ENCODE results near the gene SOHLH1.

The SOHLH1 gene

DNA sequence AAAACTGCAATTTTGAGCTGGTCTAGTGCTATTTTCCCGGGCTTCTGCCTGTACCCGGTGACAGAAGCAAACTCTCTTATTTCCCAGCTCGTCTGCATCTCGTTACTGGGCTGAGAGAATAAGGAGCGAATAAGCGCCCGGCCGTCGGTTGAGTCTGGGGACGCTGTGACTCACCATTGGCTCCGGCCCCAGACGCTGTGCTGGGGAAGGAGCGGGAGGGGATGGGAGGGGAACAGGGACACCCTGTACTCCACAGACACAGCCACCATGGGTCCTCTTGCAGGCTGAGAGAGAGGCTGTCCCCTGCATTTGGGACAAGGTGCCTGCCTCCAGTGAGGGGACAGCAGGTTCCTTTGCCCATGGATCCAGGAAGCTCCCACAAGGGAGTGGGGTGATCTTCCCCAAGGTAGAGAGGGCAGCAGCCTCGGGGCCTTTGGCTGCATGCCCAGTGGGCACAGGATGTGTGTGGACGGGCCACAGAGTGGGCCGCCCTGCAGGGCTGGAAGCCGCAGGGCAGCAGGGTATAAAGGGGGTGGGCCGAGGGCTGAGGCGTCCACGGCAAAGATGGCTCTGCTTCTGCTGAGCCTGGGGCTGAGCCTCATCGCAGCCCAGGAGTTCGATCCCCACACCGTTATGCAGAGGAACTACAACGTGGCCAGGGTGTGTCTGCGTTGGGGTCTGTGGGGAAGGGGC, 36.4 kb downstream of the SOHLH1 start, which contains the start of gene LCN9:
LCN9 (plus strand) TSS at position 552 of the 693 bp plus-strand sequence; CDS start at position 565, 13 bp downstream.
- no peak within 1 kb of the TSS for H3K4me3 ChIP-seq (ENCODE audit: low read depth, low read length)
- no peak for DNase-seq (ENCODE audit: low read depth, low spot score)
- CTCF ChIA-PET = no interaction called here
- POLR2A ChIA-PET = no interaction called here
- TF ChIP-seq, protein P1, sequence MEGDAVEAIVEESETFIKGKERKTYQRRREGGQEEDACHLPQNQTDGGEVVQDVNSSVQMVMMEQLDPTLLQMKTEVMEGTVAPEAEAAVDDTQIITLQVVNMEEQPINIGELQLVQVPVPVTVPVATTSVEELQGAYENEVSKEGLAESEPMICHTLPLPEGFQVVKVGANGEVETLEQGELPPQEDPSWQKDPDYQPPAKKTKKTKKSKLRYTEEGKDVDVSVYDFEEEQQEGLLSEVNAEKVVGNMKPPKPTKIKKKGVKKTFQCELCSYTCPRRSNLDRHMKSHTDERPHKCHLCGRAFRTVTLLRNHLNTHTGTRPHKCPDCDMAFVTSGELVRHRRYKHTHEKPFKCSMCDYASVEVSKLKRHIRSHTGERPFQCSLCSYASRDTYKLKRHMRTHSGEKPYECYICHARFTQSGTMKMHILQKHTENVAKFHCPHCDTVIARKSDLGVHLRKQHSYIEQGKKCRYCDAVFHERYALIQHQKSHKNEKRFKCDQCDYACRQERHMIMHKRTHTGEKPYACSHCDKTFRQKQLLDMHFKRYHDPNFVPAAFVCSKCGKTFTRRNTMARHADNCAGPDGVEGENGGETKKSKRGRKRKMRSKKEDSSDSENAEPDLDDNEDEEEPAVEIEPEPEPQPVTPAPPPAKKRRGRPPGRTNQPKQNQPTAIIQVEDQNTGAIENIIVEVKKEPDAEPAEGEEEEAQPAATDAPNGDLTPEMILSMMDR (IDR thresholded peaks at IDR 0.05; ENCODE audit: insufficient read depth, low read length, missing control alignments) = no peak

DNA sequence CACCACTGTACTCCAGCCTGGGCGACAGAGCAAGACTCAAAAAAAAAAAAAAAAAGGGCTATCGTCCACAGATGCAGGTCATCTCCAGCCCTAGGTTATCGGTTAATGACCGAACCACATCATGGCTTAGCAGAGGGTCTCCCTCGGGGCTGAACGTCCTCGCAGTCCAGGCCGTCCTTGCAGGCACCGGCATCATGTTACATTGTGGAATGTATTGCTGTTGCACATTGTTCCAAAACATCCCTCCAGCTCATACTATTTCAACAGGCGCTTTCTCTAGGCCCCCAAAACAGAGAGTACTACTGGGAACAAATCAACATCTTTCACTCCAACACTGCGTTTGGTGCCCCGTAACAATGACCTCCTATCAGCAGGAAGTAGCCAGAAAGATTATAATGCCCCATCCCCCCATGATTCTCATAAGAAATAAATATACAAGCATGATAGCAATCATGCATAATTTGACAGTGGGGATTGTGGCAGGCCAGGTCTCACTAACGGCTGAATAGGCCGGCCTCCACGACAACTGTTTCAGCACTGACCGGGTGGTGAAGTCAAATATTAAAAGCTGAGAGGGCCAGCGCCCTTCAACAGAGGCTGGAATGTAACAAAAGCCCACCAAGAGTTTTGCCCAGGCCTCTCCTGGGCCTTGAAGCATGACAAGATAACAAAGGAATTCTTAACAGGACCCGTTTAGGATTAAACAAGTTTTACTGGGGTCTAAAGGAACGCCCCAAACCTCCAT, 37.3 kb downstream of the SOHLH1 start:
- POLR2A ChIA-PET = no interaction called here
- no peak overlapping the region for H3K4me3 ChIP-seq (ENCODE audit: low read depth, low read length)
- TF ChIP-seq, protein P1 (IDR thresholded peaks at IDR 0.05; ENCODE audit: insufficient read depth, low read length, missing control alignments) = no peak
- CTCF ChIA-PET = interaction anchor here (0.6 kb wide), 1 partner anchor 15 kb away, joined by 3 read pairs; no protein-coding TSS in a partner anchor
- no peak for DNase-seq (ENCODE audit: low read depth, low spot score)

DNA sequence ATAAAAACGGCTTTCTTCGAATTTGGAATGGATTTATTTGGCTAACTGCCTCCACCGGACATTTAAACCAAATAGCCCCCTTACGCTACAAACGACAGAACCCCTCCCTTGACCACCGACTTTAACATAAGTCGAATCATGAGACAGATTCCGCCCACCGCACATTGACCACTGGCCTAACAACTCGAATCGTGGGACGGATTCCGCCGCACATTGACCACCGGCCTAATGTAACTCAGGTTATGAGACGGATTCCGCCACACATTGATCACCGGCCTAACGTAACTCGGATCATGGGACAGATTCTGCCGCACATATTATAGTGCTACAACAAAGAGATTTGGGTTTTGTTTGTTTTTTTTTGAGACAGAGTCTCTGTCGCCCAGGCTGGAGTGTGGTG, 38.9 kb downstream of the SOHLH1 start:
- TF ChIP-seq, protein P1 (IDR thresholded peaks at IDR 0.05; ENCODE audit: insufficient read depth, low read length, missing control alignments) = no peak
- ChIA-PET POLR2A (no interaction called here), CTCF (no interaction called here)
- DNase-seq (ENCODE audit: low read depth, low spot score) = no peak
- H3K4me3 ChIP-seq (ENCODE audit: low read depth, low read length) = no peak overlapping the region

DNA sequence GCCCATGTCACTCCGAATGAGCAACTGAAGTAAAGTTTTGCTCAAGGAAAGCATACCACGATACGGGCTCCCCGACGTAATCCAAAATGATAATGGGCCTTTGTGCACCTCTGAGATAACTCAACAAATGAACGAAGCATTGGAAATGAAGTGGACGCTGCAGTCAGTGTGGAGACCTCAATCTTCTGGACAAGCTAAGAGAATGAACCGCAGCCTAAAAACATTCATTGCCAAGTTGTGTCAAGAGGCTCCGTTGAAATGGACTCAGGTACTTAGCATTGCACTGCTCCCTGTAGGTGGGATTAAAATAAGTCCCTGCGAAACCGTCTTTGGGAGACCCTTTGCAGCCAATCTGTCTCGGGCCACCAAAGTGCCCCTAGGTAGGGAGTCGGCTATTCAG, 40.0 kb downstream of the SOHLH1 start:
- CTCF ChIA-PET = no interaction called here
- TF ChIP-seq, protein P1 (IDR thresholded peaks at IDR 0.05; ENCODE audit: insufficient read depth, low read length, missing control alignments) = no peak
- POLR2A ChIA-PET = no interaction called here
- DNase-seq (ENCODE audit: low read depth, low spot score) = no peak
- H3K4me3 ChIP-seq (ENCODE audit: low read depth, low read length) = no peak overlapping the region

DNA sequence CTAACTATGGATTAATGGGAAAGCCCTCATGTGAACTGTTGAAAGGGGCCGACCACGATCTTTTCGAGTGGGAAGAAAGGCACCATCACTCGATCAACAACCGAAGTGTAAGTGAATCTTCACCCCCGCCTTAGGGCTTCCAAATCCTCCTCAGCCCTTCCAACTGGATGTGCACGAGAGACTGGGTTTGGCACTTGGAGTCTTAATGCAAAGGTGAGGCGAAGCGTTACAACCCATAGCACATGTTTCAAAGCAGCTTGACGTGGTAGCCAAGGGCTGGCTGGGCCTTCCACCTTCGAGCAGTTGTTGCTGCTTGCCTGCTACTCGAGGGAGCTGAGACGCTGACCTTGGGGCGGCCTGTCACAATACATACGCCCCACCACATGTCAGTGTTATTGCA, 41.9 kb downstream of the SOHLH1 start:
- TF ChIP-seq, protein P1 (IDR thresholded peaks at IDR 0.05; ENCODE audit: insufficient read depth, low read length, missing control alignments) = no peak
- DNase-seq (ENCODE audit: low read depth, low spot score) = no peak
- no peak overlapping the region for H3K4me3 ChIP-seq (ENCODE audit: low read depth, low read length)
- POLR2A ChIA-PET = no interaction called here
- CTCF ChIA-PET = no interaction called here

DNA sequence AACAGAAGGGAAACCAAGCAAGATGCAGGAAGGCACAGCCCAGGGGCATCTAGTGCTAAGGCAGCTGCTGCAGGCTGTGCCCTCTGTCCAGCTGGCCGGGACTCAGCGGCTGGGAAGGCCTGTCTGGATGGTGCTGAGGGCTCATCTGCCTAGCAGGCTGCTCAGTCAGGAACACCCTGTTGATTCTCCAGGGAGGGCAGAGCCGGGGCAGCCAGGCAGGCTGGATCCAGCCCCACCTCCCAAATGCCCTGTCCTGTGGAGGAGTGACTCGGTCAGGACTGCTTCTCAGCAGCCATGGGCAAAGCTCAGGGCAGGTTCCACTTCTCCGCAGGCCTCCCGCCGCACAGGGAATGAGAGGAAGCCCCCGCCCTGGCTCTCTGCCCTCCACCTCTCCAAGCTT, 44.0 kb downstream of the SOHLH1 start:
- H3K4me3 ChIP-seq (ENCODE audit: low read depth, low read length) = no peak overlapping the region
- TF ChIP-seq, protein P1 (IDR thresholded peaks at IDR 0.05; ENCODE audit: insufficient read depth, low read length, missing control alignments) = no peak
- POLR2A ChIA-PET = no interaction called here
- CTCF ChIA-PET = no interaction called here
- DNase-seq (ENCODE audit: low read depth, low spot score) = no peak

All from AG04449 (cell line).